SIG-M5 (cell line): ENCODE measurements around the gene EFHD2.
"Not testable (repeated sequence)": the region's sequence is repeated elsewhere in the genome, so short reads cannot be mapped to it uniquely, and the experiment has no call there.

Experiments used
- DNase-seq: peaks from one replicate; lab custom pipeline; 2025; lab: John Stamatoyannopoulos, UW

The EFHD2 gene

GRCh38 chr1:15412175-15412800 lies 2.6 kb downstream of the EFHD2 start:
- DNase-seq: no peak

GRCh38 chr1:15412843-15413242 lies 3.2 kb downstream of the EFHD2 start:
- DNase-seq: no peak

DNA sequence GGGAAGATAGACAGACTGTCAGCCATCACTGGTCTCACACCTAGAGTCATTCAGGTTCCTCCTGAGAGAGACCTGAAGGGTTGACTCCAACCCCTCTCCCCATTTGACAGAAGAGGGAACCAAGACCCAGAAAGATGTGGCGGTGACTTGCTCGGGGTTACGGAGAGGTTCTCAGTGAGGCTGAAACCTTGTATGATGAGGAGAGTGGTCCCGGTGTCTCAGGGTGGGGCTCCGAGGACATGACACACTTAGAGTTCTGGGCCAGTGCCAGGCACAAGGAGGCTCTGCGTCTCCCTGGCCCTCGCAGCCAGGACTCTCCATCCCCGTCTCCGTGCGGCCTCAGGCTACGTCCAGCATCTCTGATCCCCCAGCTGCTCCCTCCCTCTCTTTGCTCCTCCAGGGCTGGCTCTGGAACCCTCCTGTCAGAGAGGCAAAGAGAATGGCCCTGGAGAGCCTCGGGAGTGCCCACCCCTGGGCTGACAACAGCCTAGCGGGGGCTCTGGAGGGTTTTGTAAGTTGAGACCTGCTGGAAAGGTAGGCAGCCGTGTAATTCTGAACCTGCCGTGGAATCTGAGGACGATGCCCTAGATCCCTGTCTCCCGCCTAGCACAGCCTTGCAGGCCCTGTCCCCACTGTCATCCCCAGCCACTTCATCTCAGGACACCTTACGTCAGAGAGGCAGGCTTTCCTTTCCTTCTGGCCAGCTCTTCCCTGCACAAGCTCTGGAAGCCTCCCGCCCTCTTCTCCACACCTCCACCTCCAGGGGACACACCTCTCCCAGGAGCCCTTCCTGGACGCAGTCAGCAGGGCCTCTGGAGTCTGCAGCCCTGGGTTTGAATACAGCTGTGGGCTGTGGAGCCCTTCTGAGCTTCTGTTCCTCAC lies 4.1 kb downstream of the EFHD2 start:
- DNase-seq: no peak

GRCh38 chr1:15414445-15414983 lies 4.8 kb downstream of the EFHD2 start:
- no peak for DNase-seq

- no peak for DNase-seq
Measured at GRCh38 chr1:15417059-15417934, 7.6 kb downstream of the EFHD2 start.

- no peak for DNase-seq
Measured at GRCh38 chr1:15418806-15419515, 9.3 kb downstream of the EFHD2 start.

DNA sequence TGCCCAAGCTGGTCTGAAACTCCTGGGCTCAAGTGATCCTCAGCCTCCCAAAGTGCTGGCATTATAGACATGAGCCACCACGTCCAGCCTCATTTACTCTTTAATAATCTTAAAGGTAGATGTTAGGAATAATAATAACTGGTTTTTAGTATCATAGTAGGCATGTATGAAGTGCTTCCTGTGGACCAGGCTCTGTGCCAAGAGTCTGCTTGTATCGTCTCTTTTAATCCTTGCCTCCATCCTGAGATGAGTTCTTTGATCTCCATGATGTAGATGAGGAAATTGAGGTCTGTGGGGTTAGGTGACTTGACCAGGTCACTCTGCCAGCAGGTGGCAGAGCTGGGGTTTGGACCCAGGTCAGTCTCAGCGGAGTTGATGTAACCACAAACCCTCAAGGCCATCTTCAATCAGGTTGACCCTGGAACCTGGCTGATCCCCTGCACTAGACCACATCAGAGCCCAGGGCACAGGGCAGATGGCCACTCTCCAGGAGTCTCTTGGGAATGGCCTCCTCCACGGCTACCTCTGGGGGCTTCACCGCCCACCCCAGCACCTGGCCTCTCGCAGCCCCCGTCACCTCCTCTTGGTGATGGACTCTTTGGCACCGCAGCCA lies 11.3 kb downstream of the EFHD2 start:
- no peak for DNase-seq

- DNase-seq: no peak
Measured at GRCh38 chr1:15422871-15423270, 13.2 kb downstream of the EFHD2 start.

GRCh38 chr1:15423355-15424077 lies 13.8 kb downstream of the EFHD2 start:
- DNase-seq: no peak

- DNase-seq: no peak
Measured at GRCh38 chr1:15424146-15424667, 14.5 kb downstream of the EFHD2 start.

DNA sequence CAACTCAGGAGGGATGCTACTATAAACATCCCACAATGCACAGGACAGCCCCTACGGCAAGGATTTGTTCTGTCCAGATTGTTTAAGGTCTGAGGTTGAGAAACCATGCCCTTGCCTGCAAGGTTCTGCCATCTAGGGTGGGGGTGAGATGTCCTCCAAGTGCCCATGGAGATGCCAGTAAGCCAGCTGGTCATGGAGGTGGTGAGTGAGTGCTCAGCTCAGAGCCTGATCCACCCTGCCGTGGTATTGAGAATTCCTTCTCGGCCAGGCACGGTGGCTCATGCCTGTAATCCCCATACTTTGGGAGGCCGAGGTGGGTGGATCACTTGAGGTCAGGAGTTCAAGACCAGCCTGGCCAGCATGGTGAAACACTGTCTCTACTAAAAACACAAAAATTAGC lies 15.3 kb downstream of the EFHD2 start:
- no peak for DNase-seq

- no peak for DNase-seq
Measured at GRCh38 chr1:15425521-15425920, 15.8 kb downstream of the EFHD2 start.

- DNase-seq: no peak
Measured at GRCh38 chr1:15425958-15426357, 16.3 kb downstream of the EFHD2 start.

GRCh38 chr1:15426492-15427279 lies 17.0 kb downstream of the EFHD2 start:
- DNase-seq: no peak

DNA sequence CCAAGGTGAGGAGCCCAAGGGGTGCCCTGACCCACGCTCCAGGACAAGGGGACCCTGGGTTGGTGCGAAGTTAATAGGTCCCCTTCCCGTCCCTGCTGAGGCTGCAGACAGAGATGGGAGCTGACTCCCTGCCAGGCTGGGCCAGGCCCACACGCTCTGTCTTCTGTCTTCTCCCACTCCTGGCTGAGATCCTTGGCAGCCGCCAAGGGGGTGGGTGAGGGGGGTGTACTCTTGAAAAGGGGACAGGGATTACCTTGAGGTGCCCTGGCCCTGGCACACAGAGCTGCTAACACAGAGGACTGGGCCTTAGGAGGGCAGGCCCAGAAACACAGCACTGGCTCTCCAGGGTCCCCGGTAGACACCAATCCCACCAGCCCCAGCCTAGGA lies 17.6 kb downstream of the EFHD2 start:
- DNase-seq: no peak

- not testable (repeated sequence) for DNase-seq
Measured at GRCh38 chr1:15428252-15428651, 18.6 kb downstream of the EFHD2 start.

- DNase-seq: no peak
Measured at GRCh38 chr1:15428815-15429435, 19.2 kb downstream of the EFHD2 start.

DNA sequence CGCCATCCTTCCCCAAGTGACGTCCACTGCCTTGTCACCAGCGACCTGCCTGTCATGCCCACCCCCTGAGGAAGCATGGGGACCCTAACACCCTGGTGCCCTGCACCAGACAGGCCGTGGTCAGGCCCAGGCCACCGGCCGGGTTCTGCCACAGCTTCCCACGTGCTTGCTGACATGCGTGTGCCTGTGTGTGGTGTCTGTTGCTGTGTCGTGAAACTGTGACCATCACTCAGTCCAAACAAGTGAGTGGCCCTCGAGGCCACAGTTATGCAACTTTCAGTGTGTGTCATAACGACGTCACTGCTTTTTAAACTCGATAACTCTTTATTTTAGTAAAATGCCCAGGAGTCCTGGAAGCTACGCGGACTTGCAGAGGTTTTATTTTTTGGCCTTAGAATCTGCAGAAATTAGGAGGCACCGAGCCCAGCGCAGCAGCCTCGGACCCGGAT lies 20.0 kb downstream of the EFHD2 start:
- DNase-seq: no peak
